ENCODE results near the gene CHCHD6. TPM values are rescaled to one million over a fixed set of nuclear protein-coding genes. Genes with fewer than 3 reads are reported as not detected.
"Not testable (repeated sequence)": the region's sequence is repeated elsewhere in the genome, so short reads cannot be mapped to it uniquely, and the experiment has no call there.

Gene CHCHD6
- total RNA-seq, 4 donors from 2014 or later, result 7.5 to 21.9 (median 16.3) TPM

DNA sequence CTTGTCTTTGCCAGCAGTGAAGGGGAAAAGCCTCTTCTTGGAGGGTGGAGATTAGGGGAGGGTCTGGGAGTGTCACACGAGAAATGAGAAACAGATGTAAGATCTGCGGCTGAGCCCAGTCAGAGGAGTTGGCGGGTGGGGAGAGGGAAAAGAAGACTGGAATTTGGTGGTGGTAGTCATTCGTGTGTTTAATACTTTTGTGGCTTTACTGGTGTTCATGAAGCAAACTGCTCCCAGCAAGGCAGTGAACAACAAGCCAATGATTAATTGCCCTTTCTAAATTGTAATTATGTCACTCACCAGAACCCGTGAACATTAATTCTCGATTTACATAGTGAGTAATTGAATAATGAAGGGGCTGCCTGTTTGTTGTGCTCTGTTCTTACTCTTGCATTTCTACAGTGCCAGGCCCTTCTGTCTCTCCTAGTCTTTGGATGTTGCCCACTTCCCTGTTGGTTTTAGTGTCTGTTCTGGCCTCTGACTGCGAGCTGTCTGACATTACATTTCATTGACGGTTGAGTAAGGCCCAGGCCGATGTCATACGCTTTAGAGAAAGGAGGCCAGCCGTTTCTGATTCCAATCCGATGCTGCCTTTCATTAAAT lies 78.0 kb downstream of the CHCHD6 start:
- intact Hi-C loops (cut with DNase I), result no loop called here

DNA sequence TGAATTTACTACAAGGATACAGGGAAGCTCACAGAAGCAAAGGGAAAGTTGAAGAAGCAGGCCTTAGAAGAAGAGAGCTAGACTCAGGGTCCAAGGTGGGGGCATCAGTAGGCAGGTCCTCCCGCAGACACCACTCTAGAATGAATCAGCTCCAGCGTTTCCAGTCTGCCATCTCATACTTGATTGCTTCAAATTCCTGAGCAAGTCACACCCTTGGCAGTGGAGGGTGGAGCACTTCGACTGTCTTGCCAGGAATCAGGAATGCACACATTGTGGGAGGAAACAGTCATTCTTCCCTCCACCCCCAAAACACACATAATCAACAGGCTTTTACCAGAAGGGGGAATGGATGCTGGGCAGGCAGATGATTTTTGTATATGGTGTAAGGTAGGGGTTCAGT lies 78.5 kb downstream of the CHCHD6 start:
- H3K9me3 ChIP-seq, result no peaks in the 10 kb centered on the region
- no peak for TF ChIP-seq POLR2A (IDR thresholded peaks at IDR 0.05)
- no peak for TF ChIP-seq CTCF (IDR thresholded peaks at IDR 0.05)
- intact Hi-C loops (cut with DNase I), result no loop called here
- no peaks in the 10 kb centered on the region for H3K36me3 ChIP-seq
- peak overlapping the region; percentile 70 to 72 (median 72) for H3K27ac ChIP-seq
- no peak overlapping the region for H3K4me3 ChIP-seq
- WGBS, 2 donors, result 6 to 22% methylated on average over 3 of the region's 3 CpGs
- H3K27me3 ChIP-seq, result no peaks in the 10 kb centered on the region
- peaks cover 7 to 24% (median 14%) of the 10 kb centered on the region in 3 donors for H3K4me1 ChIP-seq
- no peak for DNase-seq

More for the DNA sequence above, 78.0 kb downstream of the CHCHD6 start:
- TF ChIP-seq CTCF (IDR thresholded peaks at IDR 0.05) (no peak), POLR2A (IDR thresholded peaks at IDR 0.05) (no peak)
- no peaks in the 10 kb centered on the region for H3K9me3 ChIP-seq
- peak overlapping the region; percentile 70 to 72 (median 72) for H3K27ac ChIP-seq
- no peaks in the 10 kb centered on the region for H3K27me3 ChIP-seq
- 23 to 44% methylated on average over 8 to 12 of the region's 12 CpGs for WGBS, 2 donors
- H3K36me3 ChIP-seq, result no peaks in the 10 kb centered on the region
- no peak overlapping the region for H3K4me3 ChIP-seq
- no peak for DNase-seq
- peaks cover 7 to 24% (median 14%) of the 10 kb centered on the region in 3 donors for H3K4me1 ChIP-seq

GRCh38 chr3:126784254-126784653 lies 80.2 kb downstream of the CHCHD6 start:
- Histone ChIP-seq H3K36me3 (no peaks in the 10 kb centered on the region), H3K4me1 (peaks cover 7 to 24% (median 14%) of the 10 kb centered on the region in 3 donors), H3K9me3 (no peaks in the 10 kb centered on the region), H3K4me3 (no peak overlapping the region), H3K27me3 (no peaks in the 10 kb centered on the region), H3K27ac (no peak overlapping the region)
- no peak for DNase-seq
- WGBS, 2 donors, result 73 to 80% methylated on average over 2 of the region's 2 CpGs
- TF ChIP-seq POLR2A (IDR thresholded peaks at IDR 0.05) (no peak), CTCF (IDR thresholded peaks at IDR 0.05) (no peak)
- intact Hi-C loops (cut with DNase I), result no loop called here

DNA sequence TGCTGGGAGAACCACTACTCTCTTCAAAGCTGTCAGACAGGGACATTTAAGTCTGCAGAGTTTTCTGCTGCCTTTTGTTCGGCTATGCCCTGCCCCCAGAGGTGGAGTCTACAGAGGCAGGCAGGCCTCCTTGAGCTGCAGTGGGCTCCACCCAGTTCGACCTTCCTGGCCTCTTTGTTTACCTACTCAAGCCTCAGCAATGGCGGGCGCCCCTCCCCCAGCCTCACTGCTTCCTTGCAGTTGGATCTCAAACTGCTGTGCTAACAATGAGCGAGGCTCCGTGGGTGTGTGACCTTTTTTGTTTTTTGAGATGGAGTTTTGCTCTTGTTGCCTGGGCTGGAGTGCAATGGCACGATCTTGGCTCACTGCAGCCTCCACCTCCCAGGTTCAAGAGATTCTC lies 87.3 kb downstream of the CHCHD6 start:
- H3K4me3 ChIP-seq; H3K27ac ChIP-seq; H3K27me3 ChIP-seq; H3K4me1 ChIP-seq; DNase-seq; H3K36me3 ChIP-seq; intact Hi-C loops (cut with DNase I): not testable (repeated sequence)
- WGBS, 2 donors, result 79 to 93% methylated on average over 3 to 4 of the region's 7 CpGs
- peaks cover 0 to 24% (median 4%) of the 10 kb centered on the region in 3 donors for H3K9me3 ChIP-seq

DNA sequence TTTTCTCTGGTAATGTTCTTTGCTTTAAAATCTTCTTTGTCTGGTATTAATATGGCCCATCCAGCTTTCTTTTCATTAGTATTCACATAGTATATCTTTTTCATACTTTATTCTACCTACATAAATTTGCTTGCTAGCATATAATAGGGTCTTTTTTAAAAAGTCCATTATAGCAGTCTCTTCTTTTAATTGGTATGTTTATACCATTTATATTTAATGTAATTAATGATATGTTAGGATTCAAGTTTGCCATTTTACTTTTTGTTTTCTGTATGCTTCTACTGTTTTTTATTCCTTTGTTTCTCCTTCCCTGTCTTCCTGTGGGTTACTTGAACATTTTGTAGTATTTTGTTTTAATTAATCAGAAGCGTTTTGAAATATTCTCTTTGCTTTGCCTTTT lies 89.0 kb downstream of the CHCHD6 start:
- no peak for TF ChIP-seq POLR2A (IDR thresholded peaks at IDR 0.05)
- TF ChIP-seq CTCF (IDR thresholded peaks at IDR 0.05), result no peak
- H3K27me3 ChIP-seq, result no peaks in the 10 kb centered on the region
- no peak overlapping the region for H3K27ac ChIP-seq
- 91 to 96% methylated on average over 1 of the region's 1 CpG for WGBS, 2 donors
- no peak for DNase-seq
- H3K9me3 ChIP-seq, result peaks cover 0 to 24% (median 4%) of the 10 kb centered on the region in 3 donors
- no peak overlapping the region for H3K4me3 ChIP-seq
- no peaks in the 10 kb centered on the region for H3K4me1 ChIP-seq
- H3K36me3 ChIP-seq, result no peaks in the 10 kb centered on the region
- intact Hi-C loops (cut with DNase I), result no loop called here

DNA sequence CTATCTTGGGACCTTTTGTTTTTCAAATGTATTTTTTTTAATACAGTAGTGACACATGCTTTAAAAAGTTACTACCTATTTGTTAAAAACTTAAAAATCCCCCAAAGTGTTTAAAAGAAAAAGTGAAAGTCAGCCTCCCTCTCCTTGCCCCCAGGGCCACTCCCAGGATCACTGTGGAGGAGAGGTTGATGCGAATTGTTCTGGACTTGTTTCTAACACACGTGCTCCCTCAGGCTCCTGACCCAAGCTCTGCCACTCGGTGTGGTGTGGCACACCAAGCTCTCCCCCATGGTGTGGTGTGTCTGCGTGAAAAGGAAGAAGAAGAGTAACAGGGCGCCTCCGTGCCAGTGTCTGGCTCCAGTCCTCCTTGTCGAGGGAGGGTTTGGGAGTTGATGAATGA lies 93.5 kb downstream of the CHCHD6 start:
- Histone ChIP-seq H3K4me1 (no peaks in the 10 kb centered on the region), H3K36me3 (no peaks in the 10 kb centered on the region), H3K27me3 (no peaks in the 10 kb centered on the region), H3K9me3 (peaks cover 0 to 18% (median 4%) of the 10 kb centered on the region in 3 donors), H3K4me3 (no peak overlapping the region), H3K27ac (no peak overlapping the region)
- 71 to 80% methylated on average over 6 to 7 of the region's 7 CpGs for WGBS, 2 donors
- TF ChIP-seq POLR2A (IDR thresholded peaks at IDR 0.05) (no peak), CTCF (IDR thresholded peaks at IDR 0.05) (no peak)
- intact Hi-C loops (cut with DNase I), result no loop called here
- DNase-seq, result no peak
